HG03103 (cell line): Measurements from ENCODE around the gene PLK5.
"Not testable (repeated sequence)": the region's sequence is repeated elsewhere in the genome, so short reads cannot be mapped to it uniquely, and the experiment has no call there.

ENCODE experiments used
- ATAC-seq: cut with Tn5 transposase; IDR thresholded peaks from one replicate; pipeline ENCODE4 v1.9.1; 2021; ENCODE audit warnings: low read depth; ENCODE audit not compliant: unreplicated experiment

The PLK5 gene

DNA sequence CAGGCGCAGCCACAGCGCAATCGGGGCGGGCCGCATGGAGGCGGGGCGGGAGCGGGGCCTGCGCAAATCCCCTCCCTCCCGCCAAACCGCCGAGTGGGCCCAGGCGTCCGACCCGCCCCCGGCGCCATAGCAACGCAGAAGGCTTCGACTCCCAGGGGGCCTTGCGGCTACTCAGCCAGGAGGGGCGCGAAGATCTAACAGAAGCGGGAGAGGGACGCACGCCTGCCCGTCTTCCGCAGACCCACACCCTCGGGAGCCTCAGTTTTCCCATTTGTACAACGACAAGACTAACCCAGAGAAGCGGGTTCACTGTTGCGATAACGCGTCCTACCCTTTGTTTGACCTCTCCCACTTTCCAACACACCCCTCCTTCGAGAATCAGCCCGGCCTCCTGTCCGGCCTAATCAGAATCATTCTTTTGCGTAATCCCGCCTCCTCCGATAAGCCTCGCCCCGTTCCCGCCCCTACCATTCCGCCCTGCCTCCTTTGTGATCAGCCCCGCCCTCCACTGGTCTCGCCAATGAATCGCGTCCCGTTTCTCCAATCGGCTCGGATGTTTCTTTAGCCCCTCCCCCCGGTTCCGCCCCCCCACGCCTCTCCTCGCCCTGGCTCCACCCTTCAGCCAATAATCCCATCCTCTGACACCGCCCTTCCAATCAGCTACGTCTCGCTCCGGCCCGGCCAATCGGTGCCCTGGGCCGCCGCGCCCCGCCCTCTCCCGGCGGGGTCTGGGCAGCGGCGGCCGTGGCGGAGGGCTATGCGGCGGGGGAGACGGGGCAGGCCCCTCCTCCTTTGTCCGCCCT, 33.4 kb upstream of the PLK5 start, which contains the start of gene PCSK4:
PCSK4 (minus strand) TSS at position 40 of the 803 bp plus-strand sequence; CDS start at position 36, 4 bp downstream.
- ATAC-seq, result peak; percentile 73

DNA sequence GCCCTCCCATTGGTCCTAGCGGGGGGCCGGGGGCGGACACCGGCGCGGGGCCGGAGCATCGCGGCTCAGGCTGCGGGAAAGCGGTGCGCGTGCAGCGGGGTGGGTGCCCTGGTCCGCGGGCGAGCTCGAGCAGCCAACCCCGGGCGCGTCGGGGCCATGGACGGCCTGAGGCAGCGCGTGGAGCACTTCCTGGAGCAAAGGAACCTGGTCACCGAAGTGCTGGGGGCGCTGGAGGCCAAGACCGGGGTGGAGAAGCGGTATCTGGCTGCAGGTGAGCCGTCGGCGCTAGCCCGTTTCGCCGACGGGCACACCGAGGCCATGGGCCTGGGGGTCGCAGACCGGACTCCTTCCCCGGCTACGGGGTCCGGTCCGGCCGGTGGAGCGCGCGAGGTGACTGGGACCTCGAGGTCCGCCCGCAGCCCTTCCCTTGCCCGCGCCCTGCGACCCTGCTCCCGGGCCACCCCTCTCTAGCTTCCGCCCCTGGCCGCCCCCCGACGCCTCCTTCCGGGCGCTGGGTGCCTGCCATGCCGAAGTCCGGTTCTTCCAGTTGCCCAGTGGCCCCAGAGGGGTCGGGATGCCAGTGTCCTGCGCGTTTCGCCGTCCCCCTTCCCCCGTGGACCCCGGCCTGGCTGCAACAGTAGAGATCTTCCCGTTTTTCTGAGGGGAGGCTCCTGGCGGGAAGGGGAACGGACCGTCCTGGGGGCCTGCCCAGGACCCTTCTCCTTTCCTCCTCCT, 32.6 kb upstream of the PLK5 start, which contains the start of gene REEP6:
REEP6 (plus strand) TSS at position 68 of the 735 bp plus-strand sequence; CDS start at position 157, 89 bp downstream.
- no peak for ATAC-seq

DNA sequence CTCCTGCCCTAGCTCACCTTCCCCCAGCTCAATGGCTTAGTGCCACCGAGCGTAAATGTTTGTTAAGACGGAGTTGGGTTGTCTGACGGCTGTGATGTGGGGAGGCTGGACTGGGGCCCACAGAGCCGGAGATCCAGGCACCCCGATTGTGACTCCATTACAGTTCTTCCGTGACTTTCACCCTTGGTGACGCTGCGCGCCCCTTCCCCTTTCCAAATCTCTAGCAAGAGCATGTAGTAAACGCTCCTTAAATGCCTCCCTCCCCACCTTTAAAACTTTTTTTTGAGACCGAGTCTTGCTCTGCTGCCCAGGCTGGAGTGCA, 32.1 kb upstream of the PLK5 start:
- ATAC-seq, result no peak

DNA sequence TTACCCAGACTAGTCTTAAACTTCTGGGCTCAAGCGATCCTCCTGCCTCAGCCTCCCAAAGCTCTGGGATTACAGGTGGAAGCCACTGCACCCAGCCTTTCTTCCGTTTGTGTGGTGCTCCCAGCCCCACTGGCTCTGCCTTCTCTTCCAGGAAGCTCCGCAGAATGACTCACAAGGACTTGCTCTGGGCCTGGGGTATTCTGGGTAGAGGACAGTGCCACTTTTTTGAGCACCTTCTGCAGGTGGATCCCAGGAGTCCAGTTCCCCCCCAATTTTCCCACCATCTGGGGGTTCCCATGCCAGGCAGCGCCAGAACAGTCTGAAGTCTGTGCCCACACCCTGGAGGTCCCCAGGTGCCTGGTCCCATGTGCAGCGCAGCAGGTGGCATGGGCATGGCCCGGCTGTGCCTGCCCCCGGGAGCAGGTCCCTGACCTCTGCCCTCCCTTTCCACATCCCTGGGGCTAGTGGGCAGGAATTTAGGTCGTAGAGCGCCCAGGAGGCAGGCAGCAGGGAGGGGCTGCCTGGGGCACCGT, 31.3 kb upstream of the PLK5 start:
- no peak for ATAC-seq

DNA sequence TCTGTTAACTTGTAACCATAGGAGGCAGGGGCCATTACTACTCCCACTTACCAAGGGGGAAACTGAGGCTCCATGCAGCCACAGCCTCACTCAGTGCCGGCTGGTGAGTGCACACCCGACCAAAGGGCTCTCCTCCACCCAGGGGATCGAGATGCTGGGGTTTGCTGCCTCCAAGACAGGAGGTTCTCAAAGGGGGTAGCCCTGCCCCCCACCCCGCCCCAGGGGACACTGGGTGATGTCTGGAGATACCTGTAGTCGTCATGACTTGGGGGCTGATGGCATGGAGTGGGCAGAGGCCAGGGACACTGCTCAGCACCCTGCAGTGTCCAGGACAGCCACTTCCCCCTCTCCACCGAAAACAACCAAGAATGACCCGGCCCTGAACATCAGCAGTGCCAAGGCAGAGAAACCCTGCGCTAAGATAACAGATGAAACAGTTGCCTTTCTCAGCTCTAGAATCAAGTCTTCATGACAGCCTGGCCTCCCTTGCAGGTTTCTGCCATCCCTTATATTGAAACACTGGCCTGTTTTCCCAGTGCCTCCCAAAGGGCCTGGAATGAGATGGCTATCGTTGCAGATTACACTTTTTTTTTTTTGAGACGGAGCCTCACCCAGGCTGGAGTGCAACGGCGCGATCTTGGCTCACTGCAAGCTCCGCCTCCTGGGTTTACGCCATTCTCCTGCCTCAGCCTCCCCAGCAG, 29.6 kb upstream of the PLK5 start:
- ATAC-seq, result no peak

DNA sequence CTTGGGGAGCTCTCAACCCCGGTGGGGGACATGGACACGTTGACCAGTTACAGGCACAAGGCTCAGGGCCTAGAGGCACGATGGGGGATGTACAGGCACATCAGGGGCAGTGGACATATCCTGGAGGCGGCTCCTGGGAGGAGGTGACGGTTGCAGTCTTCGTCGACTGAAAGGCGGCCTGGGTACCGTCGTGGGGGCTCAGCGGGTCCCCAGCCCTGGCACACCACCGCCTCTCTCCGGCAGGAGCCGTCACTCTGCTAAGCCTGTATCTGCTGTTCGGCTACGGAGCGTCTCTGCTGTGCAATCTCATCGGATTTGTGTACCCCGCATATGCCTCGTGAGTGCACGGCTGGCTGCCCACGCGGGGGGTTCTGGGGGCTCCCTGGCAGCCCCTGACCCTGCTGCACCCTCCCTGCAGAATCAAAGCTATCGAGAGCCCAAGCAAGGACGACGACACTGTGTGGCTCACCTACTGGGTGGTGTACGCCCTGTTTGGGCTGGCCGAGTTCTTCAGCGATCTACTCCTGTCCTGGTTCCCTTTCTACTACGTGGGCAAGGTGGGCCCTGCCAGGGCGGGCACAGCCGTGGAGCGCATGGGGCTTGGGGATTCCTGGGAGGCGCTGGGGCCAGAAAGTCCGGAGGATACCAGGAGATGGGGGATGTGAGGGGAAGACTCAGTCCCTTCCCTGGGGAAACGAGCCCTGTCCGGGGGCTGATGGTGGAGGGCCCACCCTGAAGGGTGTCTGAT, 28.7 kb upstream of the PLK5 start:
- ATAC-seq, result no peak

DNA sequence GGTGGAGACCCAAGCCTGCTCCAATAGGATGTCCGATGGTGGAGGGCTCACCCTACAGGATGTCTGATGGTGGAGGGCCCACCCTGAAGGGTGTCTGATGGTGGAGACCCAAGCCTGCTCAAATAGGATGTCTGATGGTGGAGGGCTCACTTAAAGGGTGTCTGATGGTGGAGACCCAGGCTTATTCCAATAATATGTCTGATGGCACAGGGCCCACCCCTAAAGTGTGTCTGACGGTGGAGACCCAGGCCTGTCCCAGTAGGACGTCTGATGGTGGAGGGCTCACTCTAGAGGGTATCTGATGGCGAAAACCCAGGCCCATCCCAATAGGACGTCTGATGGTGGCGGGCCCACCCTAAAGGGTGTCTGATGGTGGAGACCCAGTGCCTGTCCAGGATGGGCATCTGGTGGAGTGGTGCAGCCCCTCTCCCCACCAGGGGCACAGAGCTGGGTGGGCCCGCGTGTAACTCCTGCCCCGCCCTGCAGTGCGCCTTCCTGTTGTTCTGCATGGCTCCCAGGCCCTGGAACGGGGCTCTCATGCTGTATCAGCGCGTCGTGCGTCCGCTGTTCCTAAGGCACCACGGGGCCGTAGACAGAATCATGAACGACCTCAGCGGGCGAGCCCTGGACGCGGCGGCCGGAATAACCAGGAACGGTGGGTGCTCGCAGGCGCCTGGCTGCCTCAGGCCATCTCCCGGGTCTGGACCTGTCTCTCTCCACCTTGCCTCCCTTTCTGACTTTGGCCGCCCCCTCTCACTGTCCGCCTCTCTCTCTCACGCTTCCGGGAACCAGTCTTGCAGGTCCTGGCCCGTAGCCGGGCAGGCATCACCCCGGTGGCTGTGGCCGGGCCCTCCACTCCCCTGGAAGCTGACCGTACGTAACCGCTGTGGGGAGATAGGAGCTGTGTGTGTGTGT, 27.8 kb upstream of the PLK5 start:
- ATAC-seq, result no peak

DNA sequence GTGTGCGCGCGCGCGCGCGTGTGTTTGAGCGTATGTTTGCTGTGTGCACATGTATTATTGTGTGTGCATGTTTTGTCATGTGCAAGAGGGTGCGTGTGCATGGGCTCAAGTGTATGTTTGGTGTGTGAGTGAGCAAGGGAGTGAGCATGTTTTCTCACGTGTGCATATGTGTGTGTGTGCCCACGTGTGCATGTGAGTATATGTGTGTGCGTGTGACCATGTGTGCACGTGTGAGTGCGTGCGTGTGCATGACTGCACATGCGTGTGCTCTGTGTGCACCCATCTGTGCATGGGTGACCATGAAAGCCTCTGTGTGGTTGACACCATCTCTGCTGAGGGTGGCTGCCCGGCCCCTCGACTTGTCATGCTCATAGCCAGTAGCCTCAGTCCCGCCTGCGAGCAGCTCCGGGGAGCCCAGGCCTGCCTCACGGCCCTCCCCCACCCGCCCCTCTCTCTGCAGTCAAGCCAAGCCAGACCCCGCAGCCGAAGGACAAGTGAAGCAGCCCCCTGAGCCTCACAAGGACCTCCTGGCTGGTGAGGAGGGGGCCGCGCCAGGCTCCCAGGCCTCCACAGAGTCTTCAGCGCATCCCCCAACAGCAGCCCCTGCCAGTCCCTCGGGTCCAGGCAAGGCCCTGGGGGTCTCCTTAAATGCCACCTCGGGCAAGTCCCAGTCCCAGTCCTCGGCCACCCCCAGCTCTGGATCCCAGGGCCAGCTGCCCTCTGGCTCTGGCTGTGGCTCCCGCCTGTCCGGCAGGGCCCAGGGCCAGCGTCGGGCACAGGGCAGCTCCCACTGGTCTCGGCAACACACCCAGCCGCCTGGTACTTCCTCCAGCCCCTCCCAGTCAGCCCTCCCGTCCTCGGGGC, 26.9 kb upstream of the PLK5 start:
- ATAC-seq, result no peak

DNA sequence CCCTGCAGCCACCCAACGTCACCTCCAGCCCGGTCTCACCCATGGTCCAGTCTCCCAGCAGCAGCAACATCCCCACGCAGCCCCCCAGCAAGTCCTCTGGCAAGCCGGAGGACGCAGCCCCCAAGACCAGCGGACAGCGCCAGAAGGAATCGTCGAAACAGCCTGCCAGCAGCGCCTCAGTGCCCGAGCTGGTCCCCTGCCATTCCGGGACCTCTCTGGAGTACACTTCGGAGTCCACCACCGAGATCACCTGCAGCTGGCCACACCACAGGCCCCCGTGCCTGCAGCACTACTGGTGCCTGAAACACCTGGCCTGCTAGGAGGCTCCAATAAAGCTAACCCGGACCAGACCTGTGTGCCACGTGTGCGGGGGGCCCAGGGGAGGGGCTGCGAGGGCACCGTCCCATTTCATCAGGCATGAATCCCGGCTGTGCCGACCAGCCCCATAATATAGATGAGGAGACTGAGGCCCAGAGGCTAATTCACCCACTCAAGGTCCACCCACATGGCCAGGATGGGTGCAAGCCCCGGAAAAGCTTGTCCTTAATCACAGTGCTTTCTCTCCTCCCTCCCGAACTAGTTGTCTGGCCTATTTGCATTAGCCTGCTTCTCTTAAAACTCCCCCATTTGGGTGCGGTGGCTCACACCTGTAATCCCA, 26.2 kb upstream of the PLK5 start:
- no peak for ATAC-seq

DNA sequence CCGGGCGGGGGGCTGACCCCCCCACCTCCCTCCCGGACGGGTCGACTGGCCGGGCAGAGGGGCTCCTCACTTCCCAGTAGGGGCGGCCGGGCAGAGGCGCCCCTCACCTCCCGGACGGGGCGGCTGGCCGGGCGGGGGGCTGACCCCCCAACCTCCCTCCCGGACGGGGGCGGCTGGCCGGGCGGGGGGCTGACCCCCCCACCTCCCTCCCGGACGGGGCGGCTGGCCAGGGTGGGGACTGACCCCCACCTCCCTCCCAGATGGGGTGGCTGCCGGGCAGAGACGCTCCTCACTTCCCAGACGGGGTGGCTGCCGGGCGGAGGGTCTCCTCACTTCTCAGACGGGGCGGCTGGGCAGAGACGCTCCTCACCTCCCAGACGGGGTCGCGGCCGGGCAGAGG, 24.6 kb upstream of the PLK5 start:
- not testable (repeated sequence) for ATAC-seq

DNA sequence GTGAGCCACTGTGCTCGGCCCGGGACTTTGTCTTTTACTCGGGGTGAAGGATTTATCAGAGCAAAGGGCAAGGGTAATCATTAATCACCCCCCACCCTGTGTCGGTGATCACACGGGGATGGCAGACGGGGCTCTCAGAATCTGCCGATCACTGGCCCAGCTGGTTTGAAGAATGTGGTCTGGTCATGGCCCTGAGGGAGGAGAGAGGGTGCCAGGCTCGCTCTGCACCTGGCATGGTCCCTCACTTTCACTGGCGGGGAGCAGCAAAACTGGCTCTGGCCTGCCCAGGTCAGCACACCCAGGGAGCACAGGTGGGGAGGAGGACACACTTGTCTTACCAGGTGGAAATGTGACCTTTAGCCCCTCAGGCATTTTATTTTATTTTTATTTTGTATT, 22.7 kb upstream of the PLK5 start:
- no peak for ATAC-seq

DNA sequence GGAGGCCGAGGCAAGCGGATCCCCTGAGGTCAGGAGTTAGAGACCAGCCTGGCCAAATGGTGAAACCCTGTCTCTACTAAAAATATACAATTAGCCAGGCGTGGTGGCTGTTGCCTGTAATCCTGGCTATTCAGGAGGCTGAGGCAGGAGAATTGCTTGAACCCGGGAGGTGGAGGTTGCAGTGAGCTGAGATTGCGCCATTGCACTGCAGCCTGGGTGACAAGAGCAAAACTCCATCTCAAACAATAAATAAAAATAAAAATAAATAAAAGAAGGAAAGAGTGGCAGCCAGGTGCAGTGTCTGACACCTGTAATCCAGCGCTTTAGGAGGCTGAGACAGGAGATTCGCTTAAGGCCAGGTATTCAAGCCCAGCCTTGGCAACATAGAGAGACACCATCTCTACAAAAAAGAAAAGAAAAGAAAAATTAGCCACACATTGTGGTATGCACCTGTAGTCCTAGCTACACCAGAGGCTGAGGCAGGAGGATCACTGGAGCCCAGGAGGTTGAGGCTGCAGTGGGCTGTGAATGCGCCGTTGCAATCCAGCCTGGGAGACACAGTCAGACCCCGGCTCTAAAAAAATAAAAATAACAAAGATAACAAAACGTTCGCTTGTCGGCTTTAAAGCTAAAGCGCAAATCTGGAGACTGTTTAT, 21.3 kb upstream of the PLK5 start:
- no peak for ATAC-seq

DNA sequence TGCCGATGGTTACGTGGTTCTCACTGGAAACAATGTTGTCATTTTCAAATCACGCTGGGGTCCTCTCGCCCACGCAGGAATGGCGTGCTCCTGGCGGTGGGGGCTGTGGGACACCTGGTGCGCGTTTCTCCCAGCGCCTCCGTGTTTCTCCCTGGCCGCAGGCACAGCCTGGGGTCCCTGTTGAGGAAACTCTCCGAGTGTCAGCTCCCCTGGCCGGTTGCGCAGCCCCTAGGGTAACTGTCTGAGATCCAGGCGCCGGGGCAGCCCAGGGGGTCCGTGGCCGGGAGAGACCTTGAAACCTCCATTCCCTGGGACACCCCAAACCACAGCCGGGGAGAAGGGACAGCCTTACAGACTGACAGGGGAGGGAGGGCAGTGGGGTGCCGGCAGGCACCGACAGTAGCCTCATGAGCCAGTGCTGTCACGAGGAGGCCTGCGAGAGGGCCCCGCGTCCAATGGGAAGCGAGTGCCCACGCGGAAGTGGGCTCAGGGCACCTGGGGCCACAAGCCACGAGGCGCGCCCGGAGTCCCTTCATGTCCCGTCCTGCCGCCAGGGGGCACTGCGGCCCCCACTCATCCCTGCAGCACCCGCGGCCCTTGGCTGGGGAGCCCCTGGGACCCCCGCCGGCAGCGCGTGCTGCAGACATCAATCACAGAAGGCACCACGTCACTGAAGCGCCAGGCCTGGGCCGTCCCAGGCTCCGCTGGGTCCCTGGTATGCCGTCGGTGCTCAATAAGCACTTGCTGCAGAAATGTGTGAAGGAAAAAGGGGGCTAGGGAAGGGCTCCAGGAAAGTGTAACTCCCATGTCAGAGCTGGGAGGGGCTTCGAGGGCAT, 20.6 kb upstream of the PLK5 start:
- ATAC-seq, result no peak

DNA sequence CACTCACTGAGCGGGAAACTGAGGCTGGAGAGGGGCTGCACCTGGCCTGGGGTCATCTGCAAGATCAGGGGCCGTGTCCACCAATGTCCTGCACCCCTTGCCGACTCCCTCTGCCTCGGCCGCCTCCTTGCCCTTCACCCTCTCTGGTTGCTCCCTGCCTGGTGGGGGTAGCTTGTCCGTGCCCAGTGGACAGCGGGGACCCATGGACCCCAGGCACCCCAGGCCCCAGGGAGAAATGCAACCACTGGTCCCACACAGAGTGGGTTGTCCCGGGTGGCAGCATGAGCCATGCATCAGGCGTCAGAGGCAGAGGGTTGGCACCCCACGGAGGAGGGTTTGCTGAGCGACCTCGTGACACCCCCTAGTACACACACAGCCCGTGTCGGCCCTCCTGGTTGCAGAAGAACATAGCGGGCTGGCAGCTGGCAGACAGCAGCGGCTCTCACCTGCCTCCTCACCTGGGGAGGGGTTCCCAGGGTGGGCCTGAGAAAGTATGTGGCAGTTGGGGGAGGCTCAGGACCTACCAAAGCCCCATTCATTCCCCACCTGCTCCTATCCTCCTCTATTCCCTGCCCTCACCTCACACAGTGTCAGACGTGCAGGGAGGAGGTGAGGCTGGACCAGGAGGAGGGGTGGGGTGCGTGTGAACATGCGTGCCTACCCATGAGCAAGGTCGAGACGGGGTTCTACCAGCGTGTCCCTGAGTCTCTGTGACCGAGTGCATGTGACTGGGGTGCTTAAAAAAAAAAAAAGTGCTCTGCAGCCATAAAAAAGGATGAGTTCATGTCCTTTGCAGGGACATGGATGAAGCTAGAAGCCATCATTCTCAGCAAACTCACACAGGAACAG, 19.7 kb upstream of the PLK5 start:
- no peak for ATAC-seq

DNA sequence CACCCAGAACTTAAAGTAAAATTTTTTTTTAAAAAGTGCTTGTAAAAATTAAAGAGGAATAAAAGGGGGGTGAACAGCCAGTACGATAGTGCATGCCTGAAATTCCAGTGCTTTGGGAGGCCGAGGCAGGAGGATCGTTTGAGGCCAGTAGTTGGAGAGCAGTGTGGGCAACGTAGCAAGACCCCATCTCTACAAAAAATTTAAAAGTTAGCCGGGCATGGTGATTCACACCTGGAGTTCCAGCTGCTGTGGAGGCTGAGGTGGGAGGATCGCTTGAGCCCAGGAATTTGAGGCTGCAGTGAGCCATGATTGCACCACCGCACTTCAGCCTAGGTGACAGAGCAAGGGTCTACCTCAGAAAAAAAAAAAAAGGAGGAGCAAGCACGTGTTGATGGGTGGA, 18.9 kb upstream of the PLK5 start:
- no peak for ATAC-seq
